H9 (cell line): Measurements from ENCODE around the gene KRTAP9-2. TPM values are rescaled to one million over a fixed set of nuclear protein-coding genes. Genes with fewer than 3 reads are reported as not detected.
"Not testable (repeated sequence)": the region's sequence is repeated elsewhere in the genome, so short reads cannot be mapped to it uniquely, and the experiment has no call there.

ENCODE experiments used
- DNase-seq: peaks from one replicate; pipeline ENCODE4 v3.0.0-alpha.2; 2017
- H2AFZ ChIP-seq: one replicate; pipeline ENCODE4 v1.6.1; 2013; ENCODE audit warnings: mild to moderate bottlenecking, low read length, control low read depth, moderate library complexity
- H2AK5ac ChIP-seq: 2 replicates; pipeline ENCODE4 v1.6.1; 2013; ENCODE audit warnings: low read length, control low read depth, mixed read lengths; ENCODE audit not compliant: insufficient read length
- H2BK120ac ChIP-seq: one replicate; pipeline ENCODE4 v1.6.1; 2013; ENCODE audit warnings: low read depth, mild to moderate bottlenecking, low read length, control low read depth, inconsistent platforms; ENCODE audit not compliant: poor library complexity, severe bottlenecking
- H2BK12ac ChIP-seq: 2 replicates; pipeline ENCODE4 v1.6.1; 2013; ENCODE audit warnings: low read length, control low read depth, mixed read lengths, low read depth; ENCODE audit not compliant: insufficient read length
- H2BK15ac ChIP-seq: 2 replicates; pipeline ENCODE4 v1.6.1; 2013; ENCODE audit warnings: low read depth, low read length, control low read depth
- H2BK20ac ChIP-seq: one replicate; pipeline ENCODE4 v1.6.1; 2013; ENCODE audit warnings: low read depth, mild to moderate bottlenecking, low read length, control low read depth, inconsistent platforms; ENCODE audit not compliant: poor library complexity, severe bottlenecking
- H2BK5ac ChIP-seq: 2 replicates; pipeline ENCODE4 v1.6.1; 2013; ENCODE audit warnings: low read length, control low read depth, mixed read lengths; ENCODE audit not compliant: insufficient read length
- H3K14ac ChIP-seq: 2 replicates; pipeline ENCODE4 v1.6.1; 2013; ENCODE audit warnings: low read length, control low read depth; ENCODE audit not compliant: insufficient read depth
- H3K18ac ChIP-seq: 2 replicates; pipeline ENCODE4 v1.6.1; 2013; ENCODE audit warnings: low read depth, mild to moderate bottlenecking, mixed read lengths, low read length, control low read depth; ENCODE audit not compliant: insufficient read length
- H3K23ac ChIP-seq: 2 replicates; pipeline ENCODE4 v1.6.1; 2013; ENCODE audit warnings: low read length, control low read depth, mixed read lengths, low read depth; ENCODE audit not compliant: insufficient read length
- H3K23me2 ChIP-seq: 2 replicates; pipeline ENCODE4 v1.6.1; 2013; ENCODE audit warnings: low read depth, mild to moderate bottlenecking, mixed read lengths, low read length, control low read depth; ENCODE audit not compliant: insufficient read length, poor library complexity, severe bottlenecking
- H3K27ac ChIP-seq: 2 replicates; pipeline ENCODE4 v1.5.1; 2013; ENCODE audit warnings: low read length, control low read depth, mixed read lengths, low read depth; ENCODE audit not compliant: insufficient read length
- H3K27me3 ChIP-seq: 2 replicates; pipeline ENCODE4 v1.6.1; 2013; ENCODE audit warnings: low read length, control low read depth, inconsistent platforms; ENCODE audit not compliant: insufficient read depth
- H3K4ac ChIP-seq: 2 replicates; pipeline ENCODE4 v1.6.1; 2013; ENCODE audit warnings: low read depth, mild to moderate bottlenecking, control low read depth, inconsistent platforms, low read length, moderate library complexity
- H3K4me1 ChIP-seq: 2 replicates; pipeline ENCODE4 v1.6.1; 2013; ENCODE audit warnings: low read length, control low read depth, inconsistent platforms; ENCODE audit not compliant: insufficient read depth
- H3K4me2 ChIP-seq: 2 replicates; pipeline ENCODE4 v1.6.1; 2013; ENCODE audit warnings: low read length, control low read depth, mixed read lengths; ENCODE audit not compliant: insufficient read length, insufficient read depth
- H3K56ac ChIP-seq: 2 replicates; pipeline ENCODE4 v1.6.1; 2013; ENCODE audit warnings: low read depth, mild to moderate bottlenecking, mixed read lengths, low read length, control low read depth; ENCODE audit not compliant: insufficient read length
- H3K79me1 ChIP-seq: 2 replicates; pipeline ENCODE4 v1.6.1; 2013; ENCODE audit warnings: low read depth, mild to moderate bottlenecking, moderate library complexity, low read length, control low read depth, inconsistent platforms; ENCODE audit not compliant: insufficient read depth, poor library complexity, severe bottlenecking
- H3K79me2 ChIP-seq: 2 replicates; pipeline ENCODE4 v1.6.1; 2013; ENCODE audit warnings: low read length, control low read depth, inconsistent platforms; ENCODE audit not compliant: insufficient read depth
- H3K9ac ChIP-seq: 2 replicates; pipeline ENCODE4 v1.6.1; 2013; ENCODE audit warnings: low read length, control low read depth, mixed read lengths; ENCODE audit not compliant: insufficient read length; ENCODE audit errors: extremely low read depth
- H3K9me3 ChIP-seq: one replicate; pipeline ENCODE4 v1.6.1; 2013; ENCODE audit warnings: low read depth, low read length, inconsistent platforms; ENCODE audit not compliant: control insufficient read depth
- H3T11ph ChIP-seq: one replicate; pipeline ENCODE4 v1.6.1; 2013; ENCODE audit warnings: mild to moderate bottlenecking, low read length, control low read depth, inconsistent platforms
- H4K20me1 ChIP-seq: one replicate; pipeline ENCODE4 v1.6.1; 2013; ENCODE audit not compliant: control insufficient read depth, insufficient read length, insufficient read depth
- H4K5ac ChIP-seq: 2 replicates; pipeline ENCODE4 v1.6.1; 2013; ENCODE audit warnings: low read depth, mild to moderate bottlenecking, mixed read lengths, low read length, control low read depth; ENCODE audit not compliant: insufficient read length
- H4K8ac ChIP-seq: replicated peaks from 2 replicates; pipeline ENCODE4 v1.6.1; 2013; ENCODE audit warnings: low read length, control low read depth, mixed read lengths, low read depth; ENCODE audit not compliant: insufficient read length
- H4K91ac ChIP-seq: 2 replicates; pipeline ENCODE4 v1.6.1; 2013; ENCODE audit warnings: low read depth, mild to moderate bottlenecking, moderate library complexity, mixed read lengths, low read length, control low read depth; ENCODE audit not compliant: insufficient read length
- H3K27ac Mint-ChIP-seq, 3 experiments: 2 replicates in 2 of 3; 3 replicates in 1 of 3; pipeline ENCODE4 v1.8.0; 2020 to 2021; ENCODE audit warnings: mixed read lengths in 3 of 3, mild to moderate bottlenecking in 1 of 3, moderate library complexity in 1 of 3
- H3K27me3 Mint-ChIP-seq: 2 replicates; pipeline ENCODE4 v1.8.0; 2021; ENCODE audit warnings: low read depth, mild to moderate bottlenecking, moderate library complexity, mixed read lengths
- H3K36me3 Mint-ChIP-seq, 3 experiments: 2 replicates in 2 of 3; 3 replicates in 1 of 3; pipeline ENCODE4 v1.8.0; 2020 to 2021; ENCODE audit warnings: low read depth in 3 of 3, mixed read lengths in 3 of 3; ENCODE audit not compliant: insufficient read depth in 1 of 3
- H3K4me1 Mint-ChIP-seq, 2 experiments: 2 replicates each; pipeline ENCODE4 v1.8.0; 2020; ENCODE audit warnings: mixed read lengths in 2 of 2
- H3K4me3 Mint-ChIP-seq, 2 experiments: 2 replicates in 1 of 2; 3 replicates in 1 of 2; pipeline ENCODE4 v1.8.0; 2020 to 2021; ENCODE audit warnings: mild to moderate bottlenecking in 2 of 2, mixed read lengths in 2 of 2, moderate library complexity in 1 of 2
- H3K9me3 Mint-ChIP-seq, 2 experiments: 2 replicates in 1 of 2; 3 replicates in 1 of 2; pipeline ENCODE4 v1.8.0; 2020; ENCODE audit warnings: mild to moderate bottlenecking in 2 of 2, mixed read lengths in 2 of 2, moderate library complexity in 1 of 2
- CTCF ChIP-seq: fragments of 200-600 bp; sonication (generic); conservative IDR thresholded peaks from 3 replicates; pipeline ENCODE4 v1.8.0; 2021; ENCODE audit warnings: antibody characterized with exemption, mild to moderate bottlenecking
- WGBS: extraction: QIAGEN DNeasy Blood & Tissue Kit; methylation state at CpG from one replicate; pipeline ENCODE4 v1.1.7; 2013; ENCODE audit warnings: missing lambda C conversion rate, low lambda C conversion rate, mixed read lengths; ENCODE audit not compliant: insufficient read length; ENCODE audit errors: extremely low coverage; 5-methylcytosine and 5-hydroxymethylcytosine counted together
- total RNA-seq: library from RNA; stranded (reverse); gene quantifications from 2 replicates; pipeline ENCODE4 v1.2.1, GENCODE V29; 2021

The KRTAP9-2 gene
- total RNA-seq, 1 experiment from 2014 or later = not detected

DNA sequence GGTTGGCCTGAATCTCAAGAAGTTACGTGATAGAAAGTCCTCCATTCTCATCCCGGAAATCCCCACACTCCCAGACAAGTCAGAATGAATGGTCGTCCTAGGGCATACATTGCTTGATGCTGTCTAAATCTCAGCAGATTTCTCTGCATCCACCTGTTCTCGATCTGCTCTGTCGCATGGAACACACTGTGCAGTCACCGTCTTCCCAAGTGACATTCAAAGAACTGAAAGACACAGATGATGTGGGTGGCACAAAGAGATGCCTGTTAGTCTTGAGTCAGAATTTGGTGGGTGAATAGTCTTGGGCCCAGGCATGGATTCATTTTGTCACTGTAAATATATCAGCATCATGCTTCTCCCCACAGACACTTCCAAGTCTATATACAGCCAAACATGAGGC lies 5.3 kb downstream of the KRTAP9-2 start:
- H3K4me1 ChIP-seq = no peaks in the 10 kb centered on the region
- peaks cover 3 to 7% of the 10 kb centered on the region in 2 experiments; a peak in 2 of 4 replicates for H3K4me1 Mint-ChIP-seq
- no peak overlapping the region for H3K27ac ChIP-seq
- no CpG with 5 or more reads among the region's 6 CpGs for WGBS
- H3K9ac ChIP-seq = no peak overlapping the region
- H2BK15ac ChIP-seq = no peak overlapping the region
- no peak overlapping the region for H2AK5ac ChIP-seq
- H2BK5ac ChIP-seq = no peak overlapping the region
- no peaks in the 10 kb centered on the region; a peak in 1 of 5 replicates for H3K9me3 Mint-ChIP-seq
- H3K23me2 ChIP-seq = no peaks in the 10 kb centered on the region
- H3K23ac ChIP-seq = no peak overlapping the region
- no peak overlapping the region for H4K8ac ChIP-seq
- no peak for TF ChIP-seq CTCF
- no peaks in the 10 kb centered on the region for H4K20me1 ChIP-seq
- no peak overlapping the region for H2BK12ac ChIP-seq
- no peak overlapping the region for H3K18ac ChIP-seq
- no peak overlapping the region for H2AFZ ChIP-seq
- H3K9me3 ChIP-seq = no peaks in the 10 kb centered on the region
- H3K4ac ChIP-seq = no peak overlapping the region
- H3K56ac ChIP-seq = no peak overlapping the region
- no peak overlapping the region for H2BK120ac ChIP-seq
- DNase-seq = no peak
- no peak overlapping the region for H2BK20ac ChIP-seq
- H4K5ac ChIP-seq = no peak overlapping the region
- no peak overlapping the region for H3K14ac ChIP-seq
- H4K91ac ChIP-seq = no peak overlapping the region
- no peaks in the 10 kb centered on the region for H3K27me3 ChIP-seq
- no peaks in the 10 kb centered on the region for H3K36me3 Mint-ChIP-seq
- no peak overlapping the region for H3K4me2 ChIP-seq
- H3K79me2 ChIP-seq = no peaks in the 10 kb centered on the region
- H3K79me1 ChIP-seq = no peaks in the 10 kb centered on the region
- no peak overlapping the region for H3K27ac Mint-ChIP-seq
- no peak overlapping the region for H3T11ph ChIP-seq
- H3K27me3 Mint-ChIP-seq = peaks cover 5% of the 10 kb centered on the region
- H3K4me3 Mint-ChIP-seq = no peak overlapping the region

DNA sequence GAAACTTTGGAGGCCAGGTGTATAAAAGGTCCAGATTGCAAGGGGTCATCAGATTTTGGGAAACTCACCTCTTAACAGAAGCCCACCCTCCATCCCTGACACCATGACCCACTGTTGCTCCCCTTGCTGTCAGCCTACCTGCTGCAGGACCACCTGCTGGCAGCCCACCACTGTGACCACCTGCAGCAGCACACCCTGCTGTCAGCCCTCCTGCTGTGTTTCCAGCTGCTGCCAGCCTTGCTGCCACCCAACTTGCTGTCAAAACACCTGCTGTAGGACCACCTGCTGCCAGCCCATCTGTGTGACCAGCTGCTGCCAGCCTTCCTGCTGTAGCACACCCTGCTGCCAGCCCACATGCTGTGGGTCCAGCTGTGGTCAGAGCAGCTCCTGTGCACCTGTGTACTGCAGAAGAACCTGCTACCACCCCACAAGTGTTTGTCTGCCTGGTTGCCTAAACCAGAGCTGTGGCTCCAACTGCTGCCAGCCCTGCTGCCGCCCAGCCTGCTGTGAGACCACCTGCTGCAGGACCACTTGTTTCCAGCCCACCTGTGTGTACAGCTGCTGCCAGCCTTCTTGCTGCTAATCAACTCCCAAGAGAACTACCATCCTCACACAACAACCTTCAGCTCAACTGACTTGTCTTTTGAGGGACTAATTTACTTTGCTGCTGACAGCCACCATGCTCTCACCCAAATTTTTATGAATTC lies 6.1 kb downstream of the KRTAP9-2 start, which contains the start of gene KRTAP9-3:
Gene KRTAP9-3 (plus strand): TSS at position 51 of the 707 bp plus-strand sequence. CDS start 53 bp downstream, at position 104.
- H4K5ac ChIP-seq, H3K9ac ChIP-seq, H3K27me3 Mint-ChIP-seq, H3K18ac ChIP-seq, H2BK15ac ChIP-seq, H3K4me1 ChIP-seq, H3K27ac Mint-ChIP-seq, H3K27me3 ChIP-seq, H4K8ac ChIP-seq, H3K79me2 ChIP-seq, H3K9me3 Mint-ChIP-seq, H3K79me1 ChIP-seq, DNase-seq, H2BK5ac ChIP-seq, H2BK20ac ChIP-seq, H3T11ph ChIP-seq, H3K23me2 ChIP-seq, H4K20me1 ChIP-seq, H3K4me1 Mint-ChIP-seq, H3K4me3 Mint-ChIP-seq, H3K56ac ChIP-seq, H3K4ac ChIP-seq, H3K27ac ChIP-seq, H4K91ac ChIP-seq, H3K36me3 Mint-ChIP-seq, H2BK12ac ChIP-seq, H3K4me2 ChIP-seq, H2AK5ac ChIP-seq, H3K9me3 ChIP-seq, H3K14ac ChIP-seq, H3K23ac ChIP-seq, H2BK120ac ChIP-seq, H2AFZ ChIP-seq: not testable (repeated sequence)
- no CpG with 5 or more reads among the region's 1 CpG for WGBS
